ENCODE measurements around the gene ARF5. TPM values are rescaled to one million over a fixed set of nuclear protein-coding genes. Genes with fewer than 3 reads are reported as not detected.
"Not testable (repeated sequence)": the region's sequence is repeated elsewhere in the genome, so short reads cannot be mapped to it uniquely, and the experiment has no call there.

ARF5 gene
- polyA plus RNA-seq (ENCODE audit: insufficient read length) = 126 TPM

DNA sequence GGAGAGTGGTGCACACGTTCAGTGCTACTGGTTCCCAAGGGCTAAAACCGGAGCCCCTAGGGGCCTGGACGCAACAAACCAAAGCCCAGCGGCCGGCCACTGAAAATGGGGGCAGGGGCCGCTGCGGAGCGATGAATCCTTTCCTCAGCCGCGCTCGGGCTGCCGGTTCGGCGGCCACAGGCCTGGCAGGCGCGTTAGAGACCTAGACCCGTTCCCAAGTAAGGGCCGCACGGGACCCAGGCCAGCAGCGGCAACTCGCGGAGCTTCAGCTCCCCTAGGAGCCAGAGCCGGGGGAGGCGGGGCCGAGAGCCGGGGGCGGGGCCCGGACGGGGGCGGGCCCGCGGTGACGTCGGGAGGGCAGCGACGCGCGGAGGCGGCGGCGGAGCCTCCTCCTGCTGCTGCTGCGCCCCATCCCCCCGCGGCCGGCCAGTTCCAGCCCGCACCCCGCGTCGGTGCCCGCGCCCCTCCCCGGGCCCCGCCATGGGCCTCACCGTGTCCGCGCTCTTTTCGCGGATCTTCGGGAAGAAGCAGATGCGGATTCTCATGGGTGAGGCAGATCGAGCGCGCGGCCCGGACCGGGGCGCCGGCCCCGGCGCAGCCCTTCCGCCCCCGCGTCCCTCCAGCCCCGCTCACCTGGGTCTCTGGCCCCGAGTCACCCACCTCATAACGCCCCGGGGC is at the start of gene ARF5:
Gene ARF5 (plus strand): TSS at position 393 of the 678 bp plus-strand sequence. CDS start 88 bp downstream, at position 481.
- peak; percentile 90 for DNase-seq

DNA sequence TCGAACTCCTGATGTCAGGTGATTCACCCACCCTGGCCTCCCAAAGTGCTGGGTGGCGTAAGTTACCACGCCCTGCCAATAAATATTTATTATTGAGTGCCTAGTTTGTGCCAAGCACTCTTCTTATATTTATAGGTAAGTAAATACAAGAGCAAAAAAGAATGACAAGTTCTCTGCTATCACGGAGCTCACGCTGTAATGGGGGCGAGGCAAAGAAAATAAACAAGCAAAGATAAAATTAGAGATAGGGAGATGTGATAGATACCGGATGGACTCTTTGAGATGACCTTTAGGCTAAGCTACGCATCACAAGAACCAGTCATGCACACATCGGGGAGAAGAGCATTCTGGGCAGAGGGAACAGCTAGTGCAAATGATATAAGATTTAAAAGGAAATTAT is 49.1 kb upstream of the ARF5 start:
- DNase-seq = no peak

DNA sequence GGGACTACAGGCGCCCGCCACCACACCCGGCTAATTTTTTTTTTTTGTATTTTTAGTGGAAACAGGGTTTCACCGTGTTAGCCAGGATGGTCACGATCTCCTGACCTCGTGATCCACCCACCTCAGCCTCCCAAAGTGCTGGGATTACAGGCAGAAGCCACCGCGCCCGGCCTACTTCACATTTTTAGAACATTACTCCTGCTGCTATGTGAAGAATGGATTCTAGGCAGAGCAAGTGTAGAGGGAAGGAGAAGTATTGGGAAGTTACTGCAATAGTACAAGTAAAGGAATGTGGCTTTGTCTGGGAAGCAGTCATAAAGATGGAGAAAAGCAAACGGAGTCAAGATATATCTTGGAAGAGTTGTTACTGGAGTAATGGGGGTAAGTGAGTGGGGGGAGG is 47.8 kb upstream of the ARF5 start:
- DNase-seq = not testable (repeated sequence)

- DNase-seq = no peak
Measured at GRCh38 chr7:127541548-127541947, 46.7 kb upstream of the ARF5 start.

DNA sequence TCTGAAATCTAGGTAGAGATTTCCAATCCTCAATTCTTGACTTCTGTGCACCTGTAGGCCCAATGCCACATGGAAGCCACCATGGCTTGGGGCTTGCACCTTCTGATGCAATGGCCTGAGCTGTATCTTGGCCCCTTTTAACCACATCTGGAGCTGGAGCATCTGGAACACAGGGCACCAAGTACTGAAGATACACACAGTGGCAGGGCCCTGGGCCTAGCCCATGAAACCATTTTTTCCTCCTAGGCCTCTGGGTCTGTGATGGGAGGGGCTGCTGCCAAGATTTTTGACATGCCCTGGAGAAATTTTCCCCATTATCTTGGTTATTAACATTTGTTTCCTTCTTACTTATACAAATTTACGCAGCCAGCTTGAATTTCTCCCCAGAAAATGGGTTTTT is 41.9 kb upstream of the ARF5 start:
- DNase-seq = no peak

DNA sequence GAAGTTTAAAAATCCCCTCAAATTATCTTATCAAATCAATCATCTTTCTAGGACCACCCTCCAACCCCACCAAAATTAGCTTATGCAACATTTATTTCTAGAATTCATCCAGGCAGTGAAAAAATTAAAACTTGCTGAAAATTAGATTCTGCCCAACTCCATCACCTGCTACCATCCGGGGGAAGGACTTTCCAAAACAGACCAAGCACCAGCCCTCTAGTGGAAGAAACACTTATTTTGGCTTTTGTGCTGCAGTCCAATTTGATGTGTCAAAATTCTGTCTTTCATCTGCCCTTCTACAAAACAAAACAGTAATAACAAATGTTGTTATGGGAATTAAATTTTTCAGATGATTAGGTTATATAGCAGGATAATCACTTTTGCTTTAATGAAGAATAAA is 38.0 kb upstream of the ARF5 start:
- no peak for DNase-seq

DNA sequence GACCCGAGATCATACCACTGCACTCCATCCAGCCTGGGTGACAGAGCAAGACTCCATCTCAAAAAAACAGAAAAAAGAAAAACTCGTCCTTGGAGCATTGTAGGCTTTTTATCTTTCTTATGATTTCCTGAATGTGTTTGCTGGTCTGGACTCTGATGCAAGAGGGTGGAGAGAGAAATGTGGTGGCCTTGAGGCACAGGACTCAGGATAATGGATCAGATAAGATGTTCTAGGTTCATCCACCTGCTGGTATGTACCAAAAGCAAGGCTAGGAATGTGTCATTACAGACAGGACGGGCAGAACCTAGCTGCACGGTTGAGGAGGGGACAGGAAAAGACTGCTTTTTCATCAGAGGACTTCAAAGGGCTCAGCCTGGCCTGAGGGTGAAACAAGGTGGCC is 36.3 kb upstream of the ARF5 start:
- no peak for DNase-seq

DNA sequence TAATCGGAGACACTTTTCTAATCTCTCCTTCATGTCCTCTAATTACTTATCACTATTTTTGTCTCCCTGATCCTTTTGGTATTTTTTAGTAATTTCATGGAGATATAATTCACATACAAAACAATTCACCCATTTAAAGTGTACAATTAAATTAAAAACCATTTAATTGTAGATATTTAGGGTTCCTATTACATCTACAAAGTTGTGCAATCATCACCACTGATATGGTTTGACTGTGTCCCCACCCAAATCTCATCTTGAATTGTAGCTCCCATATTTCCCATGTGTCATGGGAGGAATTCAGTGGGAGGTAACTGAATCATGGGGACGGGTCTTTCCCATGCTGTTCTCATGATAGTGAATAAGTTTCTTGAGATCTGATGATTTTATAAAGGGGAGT is 31.8 kb upstream of the ARF5 start:
- DNase-seq = no peak

DNA sequence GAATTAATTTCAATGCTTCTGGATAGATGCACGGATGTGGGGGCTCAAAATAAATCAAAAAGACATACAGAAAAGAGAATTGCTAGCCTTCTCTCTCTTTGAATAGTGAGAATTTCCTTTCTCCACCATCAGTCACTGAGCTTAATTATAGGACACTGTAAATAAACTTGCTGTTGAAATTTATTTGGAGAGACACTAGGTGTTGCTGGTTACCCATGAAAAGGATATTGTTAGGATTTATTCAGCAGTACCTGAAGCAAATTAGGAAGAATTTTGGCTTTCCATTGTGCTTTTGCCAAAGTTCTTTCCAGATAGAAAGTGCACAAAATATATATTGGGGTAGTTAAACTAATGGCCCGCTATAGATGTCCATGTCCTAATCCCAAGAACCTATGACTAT is 30.4 kb upstream of the ARF5 start:
- DNase-seq = no peak

DNA sequence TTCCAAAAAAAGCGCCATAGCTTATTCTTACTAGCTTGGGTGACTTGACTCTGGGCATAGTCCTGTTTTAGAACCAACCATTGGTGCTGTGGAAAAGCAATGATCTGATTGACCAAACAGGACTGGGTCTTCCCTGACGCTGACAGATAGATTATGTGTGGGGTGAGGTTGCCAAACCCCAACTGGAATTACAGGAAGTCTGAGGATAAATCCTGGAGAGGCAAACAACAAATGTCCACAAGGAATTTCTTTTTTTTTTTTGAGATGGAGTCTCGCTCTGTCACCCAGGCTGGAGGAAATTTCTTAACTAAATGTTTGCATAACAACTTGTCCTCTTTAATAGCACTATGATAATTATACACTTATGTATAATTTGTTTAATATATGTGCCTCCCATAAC is 22.0 kb upstream of the ARF5 start:
- no peak for DNase-seq

DNA sequence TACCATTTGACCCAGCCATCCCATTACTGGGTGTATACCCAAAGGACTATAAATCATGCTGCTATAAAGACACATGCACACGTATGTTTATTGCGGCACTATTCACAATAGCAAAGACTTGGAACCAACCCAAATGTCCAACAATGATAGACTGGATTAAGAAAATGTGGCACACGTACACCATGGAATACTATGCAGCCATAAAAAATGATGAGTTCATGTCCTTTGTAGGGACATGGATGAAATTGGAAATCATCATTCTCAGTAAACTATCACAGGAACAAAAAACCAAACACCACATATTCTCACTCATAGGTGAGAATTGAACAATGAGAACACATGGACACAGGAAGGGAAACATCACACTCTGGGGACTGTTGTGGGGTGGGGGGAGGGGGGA is 20.2 kb upstream of the ARF5 start:
- DNase-seq = not testable (repeated sequence)

DNA sequence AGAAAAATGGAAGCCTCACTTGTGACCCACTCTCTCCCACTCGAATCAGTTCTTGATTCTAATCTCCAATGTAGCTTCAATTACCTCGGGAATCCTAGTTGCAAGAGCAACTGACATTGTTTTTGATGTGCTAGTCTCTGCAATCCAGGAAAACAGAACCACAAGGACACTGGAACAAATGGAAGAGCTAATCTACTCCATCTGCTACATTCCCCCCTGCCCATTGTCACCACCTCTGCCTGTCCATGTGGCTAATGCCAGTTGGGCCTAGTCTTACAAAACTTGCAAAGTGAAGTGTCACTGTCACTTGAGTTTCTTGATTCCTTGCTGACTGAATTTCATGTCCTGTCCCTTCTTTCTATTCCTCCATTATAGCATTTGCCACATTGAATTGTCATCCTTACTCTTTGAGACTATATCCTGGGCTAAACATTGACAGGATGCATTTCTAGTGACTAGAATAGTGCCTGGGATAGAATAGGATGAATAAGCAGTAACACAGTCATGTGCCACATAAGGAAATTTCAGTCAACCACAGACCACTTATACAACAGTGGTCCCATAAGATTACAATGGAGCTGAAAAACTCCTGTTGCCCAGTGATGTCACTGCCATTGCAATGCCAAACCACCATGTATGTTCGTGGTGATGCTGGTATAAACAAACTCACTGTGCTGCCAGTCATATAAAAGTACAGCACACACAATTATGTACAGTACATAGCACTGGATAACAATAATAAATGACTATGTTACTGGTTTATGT is 16.3 kb upstream of the ARF5 start:
- no peak for DNase-seq

DNA sequence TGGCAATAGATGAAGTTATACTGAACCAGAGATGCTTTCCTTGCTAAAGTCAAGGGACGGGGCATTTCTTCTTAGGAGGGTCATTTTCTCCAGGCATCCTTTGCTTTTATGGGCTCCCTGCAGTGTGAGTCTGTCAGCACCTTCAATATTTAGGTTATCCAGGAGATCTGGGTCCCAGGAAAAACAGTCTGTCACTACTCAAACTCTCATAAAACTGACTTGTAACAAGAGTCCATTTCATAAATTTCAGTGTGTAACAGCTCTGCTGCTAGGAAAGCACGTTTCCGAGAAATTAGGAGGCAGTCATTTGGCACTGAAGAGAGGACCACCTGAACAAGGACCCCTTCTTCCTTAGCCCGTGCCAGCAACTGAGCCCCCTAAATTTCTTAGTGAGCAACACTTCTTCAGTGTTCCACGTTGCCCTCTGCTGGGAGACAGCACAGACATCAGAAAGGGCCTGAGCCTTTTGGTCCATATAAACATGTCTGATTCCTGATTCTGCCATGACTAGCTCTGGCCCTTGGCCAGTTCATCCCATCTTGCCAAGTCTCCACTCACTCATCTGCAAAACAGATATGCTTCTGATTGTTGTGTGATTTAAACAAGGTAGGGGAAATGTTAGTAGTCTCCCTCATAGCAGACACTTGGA is 10.1 kb upstream of the ARF5 start:
- DNase-seq = no peak

DNA sequence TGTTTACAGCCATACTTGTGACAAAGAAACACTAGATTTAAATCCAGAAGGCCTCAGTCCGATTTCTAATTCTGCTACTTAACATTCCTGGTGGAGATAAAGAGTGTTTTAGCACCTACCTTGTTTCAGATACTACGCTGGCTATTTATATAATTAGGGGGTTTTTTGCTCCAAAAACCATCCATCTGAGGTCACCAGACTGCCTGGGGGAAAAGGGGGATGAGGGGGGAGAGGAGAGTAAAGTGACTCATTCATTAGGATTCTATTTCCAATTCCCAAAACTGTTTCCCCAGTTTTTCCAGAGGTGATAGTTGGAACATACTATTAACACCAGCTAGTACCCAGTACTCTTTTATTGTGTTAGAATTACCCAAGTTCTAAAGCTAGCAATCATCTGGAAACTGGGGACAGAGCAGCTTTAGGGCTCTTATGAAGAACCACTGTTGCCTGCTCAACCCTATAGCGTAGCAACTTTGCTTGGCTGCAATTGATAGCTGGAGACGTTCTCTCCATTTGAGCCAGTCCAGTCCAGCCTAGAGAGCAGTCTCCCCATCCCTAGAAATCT is 9.4 kb upstream of the ARF5 start:
- DNase-seq = no peak

DNA sequence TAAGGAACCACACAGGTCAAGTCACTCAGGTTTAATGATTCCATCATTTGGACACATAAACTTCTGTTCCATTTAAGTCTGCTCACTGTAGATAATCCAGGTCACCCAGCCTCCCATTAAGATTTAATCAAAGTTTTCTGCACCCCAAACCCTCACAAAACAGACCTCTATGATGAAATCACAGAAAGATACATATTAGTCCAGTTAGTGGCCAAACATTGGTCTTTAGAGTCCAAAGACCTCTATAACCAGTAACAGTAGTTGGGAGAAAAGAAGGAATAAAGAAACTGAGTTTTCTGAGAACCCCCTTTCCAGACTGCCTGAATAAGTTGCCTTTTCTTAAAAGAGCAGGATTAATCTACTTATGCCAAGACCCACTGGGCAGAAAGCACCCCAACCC is 7.6 kb upstream of the ARF5 start:
- DNase-seq = no peak

GRCh38 chr7:127581716-127582115 is 6.5 kb upstream of the ARF5 start:
- DNase-seq = no peak

- no peak for DNase-seq
Measured at GRCh38 chr7:127582361-127582760, 5.8 kb upstream of the ARF5 start.

DNA sequence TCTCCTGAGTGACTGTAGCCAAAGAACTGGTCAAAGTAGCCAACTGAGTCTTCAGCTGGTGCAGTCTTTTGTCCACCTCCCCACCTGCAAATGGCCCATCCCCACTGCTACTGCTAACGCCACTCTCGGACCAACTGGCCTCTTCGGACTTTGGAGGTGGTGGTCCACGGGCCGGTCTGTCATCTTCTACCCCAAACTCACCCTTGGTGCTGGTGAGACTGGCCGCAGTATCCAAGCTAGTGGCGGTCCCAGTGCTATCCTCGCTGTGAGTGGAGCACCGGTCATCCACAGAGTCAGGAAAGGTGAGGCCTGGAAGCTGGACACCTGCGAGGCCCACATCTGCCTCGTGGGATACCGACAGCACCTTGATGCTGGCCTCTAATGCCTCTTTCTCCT is 3.6 kb upstream of the ARF5 start:
- DNase-seq = no peak

DNA sequence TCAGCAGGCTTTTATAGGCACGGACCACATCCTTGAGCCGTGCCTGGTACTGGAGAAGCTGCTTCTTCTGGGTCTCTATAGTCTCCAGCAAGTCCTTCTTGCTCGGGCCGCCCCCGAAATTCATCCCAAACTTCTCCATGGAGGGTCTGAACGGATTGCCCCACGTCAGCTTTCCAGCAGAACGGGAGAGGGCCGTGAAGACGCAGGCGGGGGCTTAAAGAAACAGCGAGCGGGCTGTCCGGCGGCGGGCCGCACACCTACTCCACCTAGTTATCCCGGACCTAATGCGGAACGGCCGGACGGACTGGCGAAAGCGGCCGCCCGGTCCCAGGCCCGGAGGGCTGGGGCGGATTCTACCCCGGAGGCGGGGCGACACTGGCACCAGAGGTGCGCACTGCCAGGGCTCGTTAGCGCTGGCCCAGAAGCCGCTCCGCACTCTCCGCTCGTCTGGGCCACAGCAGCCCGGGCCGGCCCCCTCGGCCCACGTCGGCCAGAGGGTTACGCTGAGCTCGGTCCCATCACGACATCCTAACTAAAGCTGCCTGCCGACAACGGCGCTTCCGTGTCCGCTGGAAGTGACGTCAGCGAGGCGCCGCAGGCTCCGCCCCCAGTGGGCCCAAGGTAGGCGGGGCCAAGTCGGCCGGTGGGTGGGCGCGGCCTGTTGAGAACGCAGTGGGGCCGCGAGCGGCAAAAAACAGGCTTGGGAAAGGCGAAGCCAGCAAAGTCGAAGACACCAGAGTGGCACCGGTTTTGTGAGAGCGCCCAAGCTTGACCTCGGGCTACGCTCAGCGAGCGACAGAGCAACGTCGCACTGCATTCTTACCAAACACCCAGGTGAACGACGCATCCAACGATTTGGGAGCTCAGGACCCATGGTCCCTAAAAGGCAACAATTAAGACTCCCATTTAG is 2.9 kb upstream of the ARF5 start, which contains the start of gene GCC1:
Gene GCC1 (minus strand): TSS at position 553 of the 910 bp plus-strand sequence. CDS start 414 bp downstream, at position 139.
- peak; percentile 93 for DNase-seq

DNA sequence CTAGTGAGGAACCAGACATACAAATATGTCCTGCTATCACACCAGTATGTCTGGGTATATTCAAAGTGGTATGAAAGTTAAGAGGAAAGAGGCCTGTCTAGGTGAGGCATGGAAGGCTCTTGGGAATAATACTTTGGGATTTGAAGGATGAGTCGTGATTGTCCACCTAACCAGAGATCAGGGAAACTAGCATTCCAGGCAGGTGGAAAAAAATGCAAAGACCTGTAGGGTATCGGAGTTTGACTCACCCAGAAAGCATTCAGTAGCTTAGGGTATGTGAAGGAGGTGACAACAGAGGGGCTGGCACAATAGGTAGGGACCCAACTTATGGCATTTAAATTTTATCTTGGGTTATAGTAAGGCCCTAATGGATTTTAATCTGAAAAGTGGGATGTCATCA is 1.9 kb upstream of the ARF5 start:
- DNase-seq = no peak

- no peak for DNase-seq
Measured at GRCh38 chr7:127587663-127588018, 570 bp upstream of the ARF5 start.

All from hindlimb muscle (tissue), 1 donor.